IPS-15b (cell line): ENCODE results near the gene SLC6A2.

Source experiments
- H3K27me3 ChIP-seq: one replicate; pipeline ENCODE4 v1.6.1; 2013; ENCODE audit warnings: low read length; ENCODE audit not compliant: control insufficient read depth, insufficient read depth
- H3K36me3 ChIP-seq: one replicate; pipeline ENCODE4 v1.6.1; 2013; ENCODE audit warnings: low read length; ENCODE audit not compliant: control insufficient read depth, insufficient read depth
- H3K4me1 ChIP-seq: one replicate; pipeline ENCODE4 v1.6.1; 2013; ENCODE audit warnings: mild to moderate bottlenecking, low read length; ENCODE audit not compliant: control insufficient read depth, insufficient read depth
- H3K4me3 ChIP-seq: one replicate; pipeline ENCODE4 v1.5.1; 2013; ENCODE audit warnings: low read depth, low read length
- H3K9ac ChIP-seq: one replicate; pipeline ENCODE4 v1.6.1; 2013; ENCODE audit warnings: low read depth, mild to moderate bottlenecking, low read length
- H3K9me3 ChIP-seq: one replicate; pipeline ENCODE4 v1.6.1; 2013; ENCODE audit warnings: mild to moderate bottlenecking, low read length; ENCODE audit not compliant: control insufficient read depth, insufficient read depth

The SLC6A2 gene

DNA sequence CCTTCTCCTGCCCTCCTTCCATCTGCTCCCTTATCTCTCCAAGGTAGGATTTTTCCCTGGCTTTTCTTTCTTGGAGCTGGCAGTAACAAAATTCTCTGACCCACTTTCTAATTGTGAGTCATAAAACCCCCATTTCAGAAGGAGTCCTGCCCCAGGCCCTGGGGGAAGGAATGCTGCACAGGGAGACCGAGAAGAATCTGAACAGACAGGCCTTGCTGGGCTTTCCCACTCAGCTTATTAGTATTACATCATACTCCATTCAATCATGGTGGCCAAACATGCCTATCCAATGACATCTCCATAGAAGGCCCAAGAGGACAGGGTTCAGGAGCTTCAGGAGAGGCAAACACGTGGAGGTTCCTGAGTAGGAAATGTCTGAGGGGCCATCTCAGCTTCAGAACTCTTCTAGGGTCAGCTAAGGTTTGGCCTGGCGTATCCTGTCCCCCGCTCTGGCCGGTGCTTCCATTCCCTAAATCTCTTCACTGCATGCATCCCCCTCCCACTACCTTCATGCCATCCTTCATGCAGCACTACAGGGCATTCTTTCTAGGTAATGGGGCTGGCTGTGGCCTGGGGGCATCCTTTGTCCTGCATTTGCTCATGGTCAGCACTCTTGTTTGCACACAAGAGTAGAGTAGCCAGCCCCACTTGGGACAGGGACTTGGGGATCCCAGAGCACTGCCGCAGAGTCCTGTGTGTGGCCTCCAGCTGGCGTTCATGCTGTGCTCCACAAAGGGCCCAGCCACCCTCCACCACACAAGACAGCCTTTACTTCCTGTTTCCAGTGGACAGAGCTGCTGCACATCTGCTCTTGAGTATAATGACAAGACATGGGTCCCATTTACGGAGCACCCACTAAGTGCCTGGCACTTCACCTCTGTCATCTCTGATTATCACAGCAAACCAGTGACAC lies 8.2 kb downstream of the SLC6A2 start:
- Histone ChIP-seq H3K9me3 (no peaks in the 10 kb centered on the region), H3K4me3 (no peak overlapping the region), H3K4me1 (peaks cover 2% of the 10 kb centered on the region), H3K27me3 (peaks cover 8% of the 10 kb centered on the region), H3K9ac (no peak overlapping the region), H3K36me3 (no peaks in the 10 kb centered on the region)

DNA sequence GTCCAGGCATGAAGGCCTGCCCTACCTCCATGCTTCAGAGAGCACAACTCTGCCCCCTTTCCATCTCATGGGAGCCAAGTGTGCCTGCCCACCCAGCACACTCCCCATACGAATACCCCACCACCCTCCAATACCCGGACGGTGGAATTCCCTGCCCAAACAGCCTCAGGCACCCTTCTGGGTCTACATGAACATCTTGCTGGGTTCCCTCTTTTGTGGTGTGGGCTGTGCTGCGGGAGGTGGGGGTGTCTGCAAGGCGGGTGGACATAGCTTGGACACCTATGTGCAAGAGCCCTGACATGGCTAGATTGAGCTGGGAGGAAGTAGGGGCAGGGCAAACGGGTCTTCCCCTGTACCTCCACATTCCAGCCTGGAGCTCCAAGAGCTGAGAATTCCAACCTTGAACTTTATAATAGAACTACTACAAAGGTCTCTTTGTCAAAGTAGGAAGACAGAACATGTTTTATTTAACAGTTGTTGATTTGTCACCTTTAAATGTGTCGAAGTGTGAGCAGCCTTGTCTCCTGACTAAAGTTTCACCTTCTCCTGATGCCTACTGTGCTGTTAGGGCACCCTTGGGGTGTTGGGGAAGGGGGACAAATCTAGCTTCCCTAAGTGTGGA lies 9.1 kb downstream of the SLC6A2 start:
- Histone ChIP-seq H3K4me1 (peaks cover 2% of the 10 kb centered on the region), H3K9me3 (no peaks in the 10 kb centered on the region), H3K9ac (no peak overlapping the region), H3K4me3 (no peak overlapping the region), H3K36me3 (no peaks in the 10 kb centered on the region), H3K27me3 (no peaks in the 10 kb centered on the region)

DNA sequence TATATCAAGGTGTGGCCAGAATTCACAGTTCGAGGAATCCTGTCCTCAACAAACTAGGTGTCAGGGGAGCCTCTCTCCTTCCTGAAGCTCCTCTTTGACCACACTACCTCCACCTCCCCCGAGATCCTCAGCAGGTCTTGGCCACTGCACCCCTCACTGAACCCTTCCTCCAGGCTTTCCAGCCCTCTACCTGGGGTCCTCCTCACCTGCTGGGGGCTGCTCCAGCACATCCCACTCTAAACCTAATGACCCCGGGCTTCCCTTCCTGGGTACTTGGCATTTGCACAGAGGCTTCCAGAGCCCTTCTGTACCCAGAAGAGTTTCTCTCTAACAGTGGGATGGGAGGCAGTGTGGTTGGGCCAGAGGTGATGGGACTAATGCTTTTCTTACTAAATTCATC lies 9.7 kb downstream of the SLC6A2 start:
- H3K9me3 ChIP-seq: no peaks in the 10 kb centered on the region
- H3K9ac ChIP-seq: no peak overlapping the region
- H3K4me3 ChIP-seq: no peak overlapping the region
- peaks cover 3% of the 10 kb centered on the region for H3K27me3 ChIP-seq
- H3K36me3 ChIP-seq: no peaks in the 10 kb centered on the region
- H3K4me1 ChIP-seq: peaks cover 2% of the 10 kb centered on the region

DNA sequence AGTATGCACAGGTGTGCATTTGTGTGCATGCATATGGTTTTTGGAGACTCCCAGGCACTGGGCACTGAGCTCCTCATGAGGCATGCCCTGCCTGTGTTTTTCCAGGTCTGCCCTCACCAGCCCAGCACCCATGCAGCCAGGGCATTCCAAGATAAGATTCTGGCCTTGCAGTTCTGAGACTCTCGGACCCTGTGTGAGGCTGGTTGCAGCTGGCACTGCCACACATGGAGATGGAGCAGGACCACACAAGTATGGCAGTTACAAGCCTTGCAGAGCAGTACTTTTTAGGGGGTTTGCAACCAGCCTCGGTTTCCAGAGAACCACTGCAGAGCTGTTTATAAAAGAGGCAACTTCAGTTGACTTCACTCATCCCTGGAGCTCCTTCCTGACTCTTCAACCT lies 10.2 kb downstream of the SLC6A2 start:
- Histone ChIP-seq H3K9ac (no peak overlapping the region), H3K27me3 (peaks cover 7% of the 10 kb centered on the region), H3K4me3 (no peak overlapping the region), H3K36me3 (no peaks in the 10 kb centered on the region), H3K9me3 (no peaks in the 10 kb centered on the region), H3K4me1 (peaks cover 2% of the 10 kb centered on the region)

DNA sequence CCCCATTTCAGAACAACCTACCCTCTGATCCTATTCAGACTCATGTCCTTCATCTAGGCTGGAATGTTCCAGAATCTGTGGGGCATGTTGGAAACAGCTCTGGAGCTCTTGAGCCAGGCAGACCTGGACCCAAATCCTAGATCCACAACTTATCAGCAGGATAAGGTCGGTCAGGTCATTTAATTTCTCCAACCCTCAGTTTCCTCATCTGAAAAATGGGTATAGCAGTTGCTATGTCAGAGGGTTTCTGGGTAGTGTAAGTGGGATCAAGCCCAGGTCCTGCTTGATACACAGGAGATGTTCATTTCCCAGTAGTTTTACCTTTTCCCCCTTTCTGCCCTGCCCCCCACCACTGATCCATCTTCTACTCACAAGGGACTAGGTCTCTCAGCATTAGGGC lies 12.0 kb downstream of the SLC6A2 start:
- Histone ChIP-seq H3K36me3 (no peaks in the 10 kb centered on the region), H3K9ac (no peak overlapping the region), H3K4me1 (peaks cover 2% of the 10 kb centered on the region), H3K9me3 (no peaks in the 10 kb centered on the region), H3K27me3 (peaks cover 8% of the 10 kb centered on the region), H3K4me3 (no peak overlapping the region)

DNA sequence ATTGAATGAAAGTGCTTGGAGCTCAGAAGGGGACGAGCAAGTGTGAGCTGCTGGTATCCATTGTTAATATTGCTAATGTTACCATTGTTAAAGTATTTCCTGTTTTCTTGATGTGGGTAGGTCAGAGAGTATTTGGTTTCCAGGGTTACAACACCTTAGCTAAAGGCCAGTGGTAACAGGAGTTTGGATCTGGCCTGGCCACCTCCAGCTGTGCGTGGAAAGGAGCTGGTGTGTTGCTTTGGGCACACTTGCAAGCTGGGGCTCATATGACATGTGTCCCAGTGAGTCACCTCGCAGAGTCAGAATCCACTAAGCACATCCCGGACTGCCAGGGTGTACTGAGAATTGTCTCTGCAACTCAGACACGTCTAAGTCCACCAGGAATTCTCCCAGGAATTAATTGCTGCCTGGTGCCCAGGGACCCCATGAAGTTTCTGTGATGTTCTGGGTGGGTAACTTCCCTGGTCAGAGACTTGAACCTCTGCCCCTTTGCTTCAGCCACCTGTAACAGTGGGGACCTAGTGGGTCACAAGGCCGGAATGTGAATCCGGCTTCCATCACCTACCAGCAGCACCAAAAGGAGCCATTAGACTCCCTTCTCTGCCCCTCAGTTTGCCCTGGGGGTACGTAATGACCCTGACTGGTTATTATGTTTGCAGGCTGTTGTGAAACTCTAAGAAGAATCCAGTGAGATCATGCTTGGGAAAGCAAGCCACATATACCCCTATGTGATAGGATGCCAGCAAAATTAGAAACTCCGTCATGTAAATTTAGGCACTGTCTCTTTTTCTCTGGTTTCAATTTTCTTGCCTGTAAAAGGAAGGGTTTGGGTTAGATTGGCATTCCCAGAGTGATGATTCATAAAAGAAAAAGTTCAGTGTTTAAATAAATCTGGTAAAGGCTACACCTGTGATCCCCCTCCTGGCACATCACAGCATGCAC lies 12.8 kb downstream of the SLC6A2 start:
- no peak overlapping the region for H3K9ac ChIP-seq
- H3K27me3 ChIP-seq: peaks cover 8% of the 10 kb centered on the region
- H3K4me3 ChIP-seq: no peak overlapping the region
- no peaks in the 10 kb centered on the region for H3K9me3 ChIP-seq
- H3K4me1 ChIP-seq: peaks cover 2% of the 10 kb centered on the region
- H3K36me3 ChIP-seq: no peaks in the 10 kb centered on the region

DNA sequence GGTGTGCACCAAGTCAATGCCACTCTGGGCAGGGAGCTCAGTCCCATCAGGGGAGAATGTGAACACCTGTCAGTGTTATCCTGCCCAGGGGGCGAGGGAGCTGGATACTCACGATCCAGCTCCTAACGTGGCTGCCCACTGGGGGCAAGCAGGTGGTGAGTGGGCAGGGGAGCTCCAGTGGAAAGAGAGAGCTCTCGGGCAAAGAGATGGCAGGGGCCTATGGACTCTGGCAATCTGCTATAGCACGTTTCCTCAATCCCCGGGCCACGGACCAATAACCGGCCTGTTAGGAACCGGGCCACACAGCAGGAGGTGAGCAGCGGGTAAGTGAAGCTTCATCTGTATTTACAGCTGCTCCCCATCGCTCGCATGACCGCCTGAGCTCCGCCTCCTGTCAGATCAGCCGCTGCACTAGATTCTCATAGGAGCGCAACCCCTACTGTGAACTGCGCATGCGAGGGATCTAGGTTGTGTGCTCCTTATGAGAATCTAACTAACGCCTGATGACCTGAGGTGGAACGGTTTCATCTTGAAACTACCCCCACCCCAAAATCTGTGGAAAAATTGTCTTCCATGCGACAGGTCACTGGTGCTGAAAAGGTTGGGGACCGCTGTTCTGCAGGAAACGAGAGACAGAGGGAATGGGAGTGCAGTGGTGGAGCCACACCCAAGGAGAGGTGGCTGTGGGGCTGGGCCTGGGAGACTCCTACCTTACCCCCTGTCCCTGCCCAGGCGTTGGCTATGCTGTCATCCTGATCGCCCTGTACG lies 15.6 kb downstream of the SLC6A2 start:
- Histone ChIP-seq H3K9ac (no peak overlapping the region), H3K9me3 (no peaks in the 10 kb centered on the region), H3K27me3 (peaks cover 8% of the 10 kb centered on the region), H3K4me1 (peaks cover 2% of the 10 kb centered on the region), H3K4me3 (no peak overlapping the region), H3K36me3 (no peaks in the 10 kb centered on the region)

DNA sequence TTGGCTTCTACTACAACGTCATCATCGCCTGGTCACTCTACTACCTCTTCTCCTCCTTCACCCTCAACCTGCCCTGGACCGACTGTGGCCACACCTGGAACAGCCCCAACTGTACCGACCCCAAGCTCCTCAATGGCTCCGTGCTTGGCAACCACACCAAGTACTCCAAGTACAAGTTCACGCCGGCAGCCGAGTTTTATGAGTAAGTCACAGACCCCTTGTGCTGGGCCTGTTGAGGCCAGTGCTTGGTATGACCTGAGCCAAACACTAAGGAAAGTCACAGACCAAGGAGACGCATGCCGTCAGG lies 16.1 kb downstream of the SLC6A2 start:
- no peaks in the 10 kb centered on the region for H3K36me3 ChIP-seq
- no peak overlapping the region for H3K4me3 ChIP-seq
- no peak overlapping the region for H3K9ac ChIP-seq
- no peaks in the 10 kb centered on the region for H3K9me3 ChIP-seq
- peaks cover 2% of the 10 kb centered on the region for H3K4me1 ChIP-seq
- peaks cover 8% of the 10 kb centered on the region for H3K27me3 ChIP-seq

DNA sequence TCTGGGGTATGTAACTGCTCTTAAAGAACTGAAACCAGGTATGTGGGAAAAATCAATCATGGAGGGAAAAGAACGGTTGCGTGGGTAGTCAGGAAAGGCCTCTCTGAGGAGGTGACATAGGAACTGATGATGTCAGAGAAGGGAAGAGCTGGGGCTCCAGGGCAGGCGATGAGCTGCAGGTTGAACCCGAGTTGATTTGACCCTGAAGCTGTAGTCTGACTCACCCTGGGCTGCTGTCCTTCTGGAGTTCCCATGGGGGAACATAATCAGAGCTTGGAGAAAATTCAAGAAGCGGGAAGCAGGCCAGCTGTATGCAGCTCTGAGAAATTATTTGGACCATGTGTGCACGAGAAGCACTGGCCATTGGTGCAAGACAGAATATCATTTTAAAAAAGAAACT lies 16.7 kb downstream of the SLC6A2 start:
- no peaks in the 10 kb centered on the region for H3K36me3 ChIP-seq
- peaks cover 8% of the 10 kb centered on the region for H3K27me3 ChIP-seq
- H3K9me3 ChIP-seq: no peaks in the 10 kb centered on the region
- no peak overlapping the region for H3K4me3 ChIP-seq
- H3K9ac ChIP-seq: no peak overlapping the region
- H3K4me1 ChIP-seq: peaks cover 2% of the 10 kb centered on the region

DNA sequence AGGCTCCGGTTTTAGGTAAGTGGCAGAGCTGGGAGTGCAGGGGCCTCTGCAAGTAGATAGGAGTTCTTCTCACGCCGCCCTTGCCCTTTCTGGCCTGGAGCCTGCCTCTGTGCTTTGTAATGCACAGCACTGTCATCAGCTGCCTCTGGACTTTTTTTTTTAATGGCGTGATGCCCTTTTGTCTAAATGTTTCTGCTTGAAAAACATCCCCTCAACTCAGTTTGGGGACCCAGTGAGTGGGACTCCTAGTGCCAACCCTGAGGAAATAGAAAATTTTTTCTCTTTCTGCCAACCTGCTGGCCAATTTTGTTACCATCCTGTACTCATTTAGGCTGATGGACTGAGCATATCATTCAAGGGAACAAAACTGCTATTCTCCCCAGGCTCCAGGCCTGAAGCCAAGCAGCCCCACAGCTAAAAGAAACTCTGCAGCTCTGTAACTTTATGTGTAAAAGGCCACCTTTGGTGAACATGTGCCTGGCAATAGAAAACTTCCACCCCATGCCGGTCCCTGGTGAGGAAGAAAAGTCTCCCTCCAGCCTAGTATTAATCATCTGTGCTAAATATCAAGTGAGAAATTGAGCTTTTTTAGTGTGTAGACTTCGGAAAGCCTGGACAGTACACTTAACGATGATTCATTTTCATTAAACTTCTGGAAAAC lies 22.5 kb downstream of the SLC6A2 start:
- Histone ChIP-seq H3K9ac (no peak overlapping the region), H3K27me3 (no peaks in the 10 kb centered on the region), H3K36me3 (no peaks in the 10 kb centered on the region), H3K4me3 (no peak overlapping the region), H3K9me3 (no peaks in the 10 kb centered on the region), H3K4me1 (no peaks in the 10 kb centered on the region)

DNA sequence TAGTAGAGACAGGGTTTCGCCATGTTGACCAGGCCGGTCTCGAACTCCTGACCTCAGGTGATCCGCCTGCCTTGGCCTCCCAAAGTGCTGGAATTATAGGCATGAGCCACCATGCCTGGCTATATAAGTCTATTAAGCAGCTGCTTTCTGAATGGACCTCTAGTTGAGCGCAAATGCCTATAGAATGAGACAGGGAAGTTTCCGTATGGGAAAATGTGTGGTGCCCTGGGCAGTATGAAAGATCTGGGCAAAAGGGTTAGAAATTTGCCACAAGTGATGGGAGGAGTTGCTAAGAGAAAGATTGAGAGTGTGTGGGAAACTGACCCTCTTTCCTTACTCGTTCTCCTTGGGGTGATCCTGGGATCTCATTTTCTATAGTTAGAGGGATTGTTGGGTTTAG lies 26.3 kb downstream of the SLC6A2 start:
- H3K36me3 ChIP-seq: no peaks in the 10 kb centered on the region
- no peaks in the 10 kb centered on the region for H3K9me3 ChIP-seq
- H3K4me3 ChIP-seq: no peak overlapping the region
- no peaks in the 10 kb centered on the region for H3K4me1 ChIP-seq
- H3K9ac ChIP-seq: no peak overlapping the region
- no peaks in the 10 kb centered on the region for H3K27me3 ChIP-seq
